GM18499 (cell line): ENCODE results near the gene FBN2.
"Not testable (repeated sequence)": the region's sequence is repeated elsewhere in the genome, so short reads cannot be mapped to it uniquely, and the experiment has no call there.

Experiments
- ATAC-seq: cut with Tn5 transposase; IDR thresholded peaks from one replicate; pipeline ENCODE4 v1.9.1; 2021; ENCODE audit warnings: moderate number of reproducible peaks; ENCODE audit not compliant: insufficient read depth, unreplicated experiment

Gene FBN2

DNA sequence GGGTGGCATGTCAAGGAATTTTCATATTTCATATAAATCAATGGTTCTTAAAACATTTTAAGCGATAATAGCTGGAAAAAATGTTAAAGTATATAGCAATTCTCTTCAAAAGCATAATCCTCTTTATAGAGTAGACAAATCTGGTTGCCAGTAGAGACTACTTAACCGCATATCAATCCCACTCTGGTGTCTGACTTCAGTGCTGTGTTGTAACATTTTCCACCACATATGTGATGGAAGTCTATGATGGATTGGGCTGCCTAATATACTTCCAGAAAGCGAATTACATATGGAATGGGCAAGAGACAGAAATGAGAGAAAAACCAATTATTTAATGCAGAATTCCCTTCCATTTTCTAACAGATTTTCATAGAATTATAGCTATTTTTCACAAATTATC, 54.3 kb downstream of the FBN2 start:
- ATAC-seq, result no peak

DNA sequence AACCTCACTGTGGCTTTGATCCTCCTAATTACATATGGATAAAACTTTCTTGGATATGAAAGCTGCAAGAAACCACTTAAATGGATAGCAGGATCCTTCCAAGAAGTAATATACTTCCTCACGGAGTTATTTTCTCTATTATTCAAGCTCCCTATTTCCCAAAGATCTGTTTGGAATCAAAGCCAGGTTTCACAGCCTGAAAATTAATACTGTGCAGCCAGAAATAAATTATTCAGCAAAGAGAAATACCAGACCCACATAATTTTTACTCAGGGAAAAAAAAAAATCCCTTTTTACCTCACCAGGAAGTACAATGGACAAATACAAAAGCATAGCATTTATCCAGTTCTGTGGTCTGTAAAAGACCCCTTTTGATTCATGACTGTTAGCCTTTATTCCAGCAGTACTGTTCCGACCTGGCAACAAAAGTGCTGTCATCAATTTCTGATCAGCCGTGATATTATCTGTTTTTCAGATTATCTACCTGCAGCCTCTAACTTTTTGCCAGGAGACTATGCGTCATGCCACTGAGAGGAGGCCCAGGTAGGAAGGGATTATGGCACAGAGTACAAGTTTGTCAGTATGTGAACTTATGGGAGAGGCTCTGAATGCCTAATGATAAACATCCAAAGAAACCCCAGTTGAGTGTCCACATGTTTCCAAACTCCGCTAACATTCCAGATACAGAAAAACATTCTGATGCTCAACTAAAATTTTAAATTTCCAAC, 57.0 kb downstream of the FBN2 start:
- no peak for ATAC-seq

DNA sequence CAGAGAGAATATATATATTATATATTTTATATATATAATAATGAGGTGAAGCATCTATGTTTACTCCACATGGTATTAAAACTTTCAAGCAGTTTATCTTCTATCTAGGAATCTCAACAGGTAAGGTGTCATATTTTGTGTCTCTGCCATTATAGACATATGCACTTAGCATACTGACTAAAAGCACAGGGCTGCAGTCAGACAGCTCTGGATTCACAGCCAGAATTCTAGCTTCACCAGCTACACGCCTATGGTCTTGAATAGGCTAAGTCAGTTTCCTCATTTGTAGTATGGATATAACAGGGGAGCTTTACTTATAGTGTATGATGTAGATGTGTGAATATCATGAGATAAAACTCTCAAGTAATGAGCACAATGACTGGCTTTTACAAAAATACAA, 57.9 kb downstream of the FBN2 start:
- no peak for ATAC-seq

DNA sequence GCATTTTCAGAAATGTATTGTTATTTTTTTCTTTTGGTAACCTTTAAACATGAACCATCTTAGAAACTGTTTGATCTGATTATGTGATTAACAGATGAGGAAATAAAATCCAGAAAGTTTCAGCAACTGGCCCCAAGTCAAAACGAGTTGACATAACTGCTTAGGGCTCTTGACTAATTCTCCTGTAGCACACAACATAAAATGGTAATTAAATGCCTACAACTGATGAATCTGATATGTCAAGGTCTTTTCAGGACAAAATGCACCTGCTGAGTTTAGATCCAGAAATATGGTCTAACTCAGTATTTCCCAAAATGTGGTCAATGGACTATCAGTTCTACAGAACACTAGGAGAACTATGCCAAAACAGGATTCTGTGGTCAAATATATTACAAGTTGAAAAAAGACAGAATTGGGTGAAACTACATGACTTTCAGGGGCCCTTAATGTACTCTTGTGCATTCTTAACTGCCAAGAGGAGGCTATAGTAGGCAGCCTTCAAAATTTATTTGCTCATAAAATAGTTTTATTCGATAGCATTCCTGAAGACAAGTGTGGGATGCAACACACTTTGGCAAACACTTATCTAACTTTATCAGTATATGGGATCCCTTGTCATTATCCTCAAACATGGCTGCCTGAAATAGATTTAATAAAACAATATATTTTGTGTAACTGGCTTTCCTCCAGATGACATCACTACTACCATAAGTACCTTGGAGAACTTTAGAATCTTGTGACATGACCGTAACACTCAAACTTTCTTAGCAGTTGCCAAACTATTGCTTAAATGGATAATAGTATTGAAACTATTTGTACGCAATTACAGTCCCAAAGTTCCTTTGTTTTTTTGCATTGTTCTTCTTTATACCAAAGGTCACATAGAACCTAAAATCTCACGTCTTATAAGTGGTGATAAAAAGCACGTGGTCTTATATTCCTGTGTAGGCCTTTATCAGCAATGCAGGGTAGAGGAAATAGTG, 59.4 kb downstream of the FBN2 start:
- no peak for ATAC-seq

DNA sequence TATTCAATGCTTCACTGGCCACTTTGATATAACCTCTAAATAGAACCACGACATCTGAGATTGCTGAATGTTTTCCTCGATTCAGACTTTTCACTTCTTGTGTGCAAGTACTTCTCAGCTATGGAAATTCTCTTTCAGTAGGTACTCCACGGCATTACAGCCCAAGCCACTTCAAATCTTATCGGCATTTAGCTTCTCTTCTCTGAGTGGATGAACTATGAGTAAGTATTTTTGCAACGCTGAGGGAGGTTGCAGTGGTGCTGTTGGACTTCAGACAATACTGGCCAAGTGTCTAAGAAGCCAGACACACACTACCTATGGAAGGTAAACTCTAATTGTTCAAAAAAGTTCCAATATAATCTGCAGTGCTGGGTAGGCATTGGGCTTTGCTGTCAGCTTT, 60.1 kb downstream of the FBN2 start:
- no peak for ATAC-seq

DNA sequence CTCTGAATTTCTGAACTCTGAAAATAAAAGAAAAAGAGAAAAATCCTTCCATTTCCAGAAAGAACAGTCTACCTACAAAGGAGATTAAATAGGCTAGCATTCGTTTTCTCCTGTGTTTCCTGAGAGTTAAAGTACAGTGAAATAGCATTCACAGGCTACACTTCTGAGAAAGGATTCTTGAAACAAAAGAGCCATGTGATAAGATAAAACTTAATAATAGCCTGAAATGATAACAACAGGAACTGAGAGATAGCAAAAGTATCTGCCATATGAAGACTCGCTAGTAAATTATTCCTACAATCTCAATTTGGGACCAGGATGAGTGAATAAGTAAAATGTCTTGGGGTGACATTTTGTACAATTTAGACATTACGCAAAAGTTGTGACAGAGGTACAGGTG, 62.4 kb downstream of the FBN2 start:
- ATAC-seq, result no peak

DNA sequence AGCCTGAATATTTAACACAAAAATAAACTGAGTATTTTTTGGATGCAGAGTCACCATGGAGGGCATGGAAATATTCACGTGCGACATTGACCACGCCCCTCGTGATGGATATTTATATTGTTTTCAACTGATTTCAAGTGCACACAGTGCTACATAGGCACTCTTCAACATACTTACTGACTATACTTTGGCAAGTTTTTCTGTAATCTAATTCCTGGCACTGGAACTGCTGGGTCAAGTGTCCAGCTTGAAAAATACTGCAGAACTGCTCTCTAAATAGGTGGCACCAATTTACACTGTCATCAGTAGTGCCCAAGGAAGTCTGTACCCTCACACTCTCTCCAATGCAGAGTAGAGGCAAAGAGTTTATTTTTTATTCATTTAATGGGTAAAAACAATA, 65.1 kb downstream of the FBN2 start:
- ATAC-seq, result no peak

DNA sequence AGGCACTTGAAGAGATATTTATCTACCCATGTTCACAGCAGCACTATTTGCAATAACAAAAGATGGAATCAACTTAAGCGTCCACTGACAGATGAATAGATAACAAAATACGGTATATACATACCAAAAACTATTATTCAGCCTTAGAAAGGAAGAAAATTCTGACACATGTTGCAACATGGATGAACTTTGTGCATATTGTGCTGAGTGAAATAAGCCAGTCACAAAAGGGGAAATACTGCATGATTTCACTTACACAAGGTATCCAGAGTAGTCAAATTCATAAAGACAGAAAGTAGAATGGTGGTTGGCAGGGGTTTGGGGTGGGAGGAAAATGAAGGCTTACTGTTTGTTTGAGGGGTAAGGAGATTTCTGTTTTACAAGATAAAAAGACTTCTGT, 66.0 kb downstream of the FBN2 start:
- ATAC-seq, result no peak

DNA sequence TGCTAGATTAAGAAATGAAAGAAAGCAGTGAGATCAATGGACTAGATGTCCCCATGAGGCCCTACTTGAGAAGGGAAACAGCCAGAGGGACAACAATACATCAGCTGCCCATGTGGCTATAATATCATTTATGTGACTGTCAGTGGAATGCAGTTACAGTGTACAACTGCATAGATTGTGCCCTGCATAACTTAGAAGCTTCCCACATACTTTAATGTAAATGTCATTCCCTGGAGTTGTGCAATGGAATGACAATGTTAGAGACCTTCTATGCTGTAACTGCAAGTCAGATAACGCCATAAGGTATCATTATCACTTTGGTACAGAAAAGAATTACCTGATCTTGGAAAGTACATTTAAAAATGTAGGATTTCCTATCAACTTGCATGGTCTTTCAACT, 67.4 kb downstream of the FBN2 start:
- no peak for ATAC-seq

DNA sequence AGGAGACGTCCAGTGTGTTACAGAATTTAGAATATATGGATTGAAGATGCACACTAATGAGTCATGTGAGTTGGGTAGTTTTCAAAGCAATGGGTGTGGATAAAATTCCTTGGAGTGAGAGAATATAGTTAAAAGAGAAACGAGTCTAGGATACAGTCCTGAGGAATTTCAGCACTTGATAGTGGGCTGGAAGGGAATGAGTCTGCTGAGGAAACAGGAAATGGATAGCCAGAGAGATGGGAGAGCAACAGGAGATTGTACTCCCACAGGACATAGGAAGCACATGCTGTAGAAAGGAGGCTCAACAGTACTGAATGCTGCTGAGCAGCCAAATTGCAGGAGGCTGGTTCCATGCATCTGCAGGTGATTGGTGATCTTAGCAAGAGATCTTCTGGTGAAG, 68.1 kb downstream of the FBN2 start:
- ATAC-seq, result no peak

DNA sequence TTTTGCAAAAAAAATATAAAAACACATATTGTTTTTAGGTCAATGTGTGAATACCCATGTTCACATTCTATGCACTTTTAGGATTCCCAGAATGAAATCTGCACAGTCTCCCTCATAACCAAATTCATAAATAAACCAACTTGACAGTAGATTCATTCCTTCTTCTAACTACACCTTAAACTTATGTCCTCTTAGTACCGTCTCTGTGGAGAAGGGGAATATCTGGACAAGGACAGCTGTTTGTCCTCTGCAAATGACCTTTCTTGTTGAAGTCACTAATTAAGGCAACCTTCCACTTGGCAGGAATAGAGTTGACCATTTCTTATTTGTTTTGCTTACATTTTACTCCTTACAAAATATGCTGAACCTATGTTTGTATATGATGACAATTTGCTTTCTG, 71.1 kb downstream of the FBN2 start:
- no peak for ATAC-seq

DNA sequence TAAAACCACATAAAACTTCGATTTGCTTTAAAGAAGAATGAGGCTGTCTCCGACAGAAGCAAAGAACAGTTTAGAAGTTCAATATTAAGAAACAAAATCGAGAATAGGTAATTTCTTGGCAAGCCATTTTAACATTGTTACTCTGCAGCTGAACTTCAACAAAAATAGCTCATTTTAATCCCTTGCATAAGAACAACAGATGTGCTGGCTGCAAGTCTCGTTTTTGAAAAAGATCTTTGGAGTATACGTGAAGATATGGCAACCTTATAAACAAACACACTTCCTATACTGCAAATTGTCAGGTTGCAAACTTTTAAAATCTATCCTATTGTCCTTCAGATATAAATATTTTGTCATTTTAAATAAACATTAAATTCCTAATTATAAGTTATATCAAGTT, 71.5 kb downstream of the FBN2 start:
- ATAC-seq, result no peak

DNA sequence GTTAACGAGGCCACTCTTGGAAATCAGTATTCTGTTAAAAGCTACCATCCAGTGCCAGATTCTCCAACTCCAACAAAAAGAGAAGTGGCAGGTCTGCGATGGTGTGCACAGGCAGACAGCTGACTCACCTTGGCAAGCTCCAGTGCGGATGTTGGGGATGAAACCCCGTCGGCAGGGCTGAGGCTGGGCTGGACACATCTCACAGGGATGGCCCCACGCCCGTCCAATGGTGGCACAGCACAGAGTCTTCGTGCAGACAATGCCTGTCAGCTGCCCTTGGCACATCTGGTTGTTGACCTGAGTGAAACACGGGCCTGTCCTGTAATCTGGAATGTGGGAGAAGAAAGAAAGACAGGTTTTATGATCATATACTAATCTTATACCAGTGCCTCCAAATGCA, 73.4 kb downstream of the FBN2 start:
- no peak for ATAC-seq

DNA sequence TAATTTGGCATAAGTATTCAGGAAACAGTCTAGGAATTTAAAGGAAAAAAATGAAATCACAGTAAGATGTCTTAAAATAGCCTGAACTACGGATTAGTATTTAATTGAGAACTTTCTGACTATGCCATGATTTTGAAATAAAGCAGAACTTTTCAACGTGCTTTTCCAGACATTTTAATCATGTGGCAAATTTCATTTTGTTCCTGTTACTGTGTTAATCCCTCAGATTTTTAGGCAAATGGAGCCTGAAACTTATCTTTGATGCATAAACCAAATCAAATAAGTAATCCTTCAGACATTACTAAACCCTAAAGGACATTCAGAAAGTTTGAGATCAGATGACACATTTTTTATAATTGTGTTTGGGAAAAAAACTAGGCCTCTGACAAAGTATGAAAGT, 75.7 kb downstream of the FBN2 start:
- no peak for ATAC-seq

DNA sequence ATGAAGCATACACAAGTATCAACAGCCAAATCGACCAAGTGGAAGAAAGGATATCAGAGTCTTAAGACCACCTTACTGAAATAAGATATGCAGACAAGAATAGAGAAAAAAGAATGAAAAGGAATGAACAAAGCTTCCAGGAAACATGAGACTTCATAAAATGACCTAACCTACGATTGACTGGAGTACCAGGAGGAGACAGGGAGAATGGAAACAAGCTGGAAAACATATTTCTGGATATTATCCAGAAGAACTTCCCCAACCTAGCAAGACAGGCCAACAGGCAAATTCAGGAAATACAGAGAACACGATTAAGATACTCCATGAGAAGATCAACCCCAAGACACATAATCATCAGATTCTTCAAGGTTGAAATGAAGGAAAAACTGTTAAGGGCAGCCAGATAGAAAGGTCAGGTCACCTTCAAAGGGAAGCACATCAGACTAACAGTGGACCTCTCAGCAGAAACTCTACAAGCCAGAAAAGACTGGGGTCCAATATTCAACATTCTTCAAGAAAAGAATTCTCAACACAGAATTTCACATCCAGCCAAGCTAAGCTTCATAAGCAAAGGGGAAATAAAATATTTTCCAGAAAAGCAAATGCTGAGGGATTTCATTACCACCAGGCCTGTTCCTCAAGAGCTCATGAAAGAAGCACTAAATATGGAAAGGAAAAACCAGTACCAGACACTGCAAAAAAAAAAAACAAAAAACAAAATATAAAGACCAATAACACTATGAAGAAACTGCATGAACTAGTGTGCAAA, 80.7 kb downstream of the FBN2 start:
- ATAC-seq, result not testable (repeated sequence)

DNA sequence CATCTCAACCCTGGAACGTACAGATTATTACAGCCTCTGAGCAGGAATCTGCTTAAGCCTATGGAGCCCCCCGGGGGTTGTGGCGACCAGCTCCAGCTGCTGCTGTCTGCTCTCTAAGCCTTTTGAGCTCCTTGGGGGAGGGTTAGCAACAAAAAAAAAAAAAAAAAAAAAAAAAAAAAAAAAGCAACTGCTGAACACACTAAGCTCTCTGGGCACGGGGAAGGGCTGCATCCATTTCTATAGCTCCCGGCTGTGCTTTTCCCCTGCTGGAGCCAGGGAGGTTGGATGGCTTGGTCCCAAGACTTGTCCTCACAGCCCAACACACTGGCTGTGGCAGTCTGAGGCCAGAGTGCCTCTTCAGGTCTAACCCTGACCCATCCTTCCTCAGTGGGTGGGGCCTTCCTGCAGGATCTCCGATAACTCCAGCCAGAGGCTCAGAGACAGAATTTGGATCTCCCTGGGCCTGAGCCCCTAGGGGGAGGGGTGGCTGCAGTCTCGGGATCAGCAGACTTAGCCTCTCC, 82.1 kb downstream of the FBN2 start:
- no peak for ATAC-seq

DNA sequence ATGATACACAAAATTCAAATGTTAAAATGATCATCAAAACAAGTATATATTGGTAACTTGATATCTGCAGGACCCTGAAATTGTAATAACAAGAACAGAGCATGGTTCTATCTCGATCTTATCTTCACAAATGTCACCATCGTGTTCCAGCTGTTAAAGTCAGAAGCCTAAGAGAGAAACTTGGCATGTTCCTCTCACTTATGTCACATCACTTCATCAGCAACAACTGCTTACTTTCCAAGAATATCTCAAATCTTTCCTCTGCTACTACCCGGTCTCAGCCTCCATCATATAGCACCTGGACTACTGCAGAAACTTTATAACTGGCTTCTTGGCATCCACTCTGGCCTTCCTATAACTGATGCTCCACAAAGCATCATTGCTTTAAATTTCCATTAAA, 84.9 kb downstream of the FBN2 start:
- ATAC-seq, result no peak

DNA sequence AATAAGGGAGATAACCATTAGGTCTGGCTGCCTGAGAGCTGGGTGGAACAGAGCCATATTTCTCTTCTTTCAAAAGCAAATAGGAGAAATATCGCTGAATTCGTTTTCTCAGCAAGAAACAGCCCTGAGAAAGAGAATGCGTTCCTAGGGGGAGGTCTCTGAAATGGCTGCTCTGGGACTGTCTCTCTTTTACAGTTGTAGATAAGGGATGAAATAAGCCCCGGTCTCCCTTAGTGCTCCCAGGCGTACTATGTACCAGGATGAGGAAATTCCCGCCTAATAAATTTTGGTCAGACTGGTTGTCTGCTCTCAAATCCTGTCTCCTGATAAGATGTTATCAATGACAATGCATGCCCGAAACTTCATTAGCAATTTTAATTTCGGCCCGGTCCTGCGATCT, 90.8 kb downstream of the FBN2 start:
- ATAC-seq, result not testable (repeated sequence)

DNA sequence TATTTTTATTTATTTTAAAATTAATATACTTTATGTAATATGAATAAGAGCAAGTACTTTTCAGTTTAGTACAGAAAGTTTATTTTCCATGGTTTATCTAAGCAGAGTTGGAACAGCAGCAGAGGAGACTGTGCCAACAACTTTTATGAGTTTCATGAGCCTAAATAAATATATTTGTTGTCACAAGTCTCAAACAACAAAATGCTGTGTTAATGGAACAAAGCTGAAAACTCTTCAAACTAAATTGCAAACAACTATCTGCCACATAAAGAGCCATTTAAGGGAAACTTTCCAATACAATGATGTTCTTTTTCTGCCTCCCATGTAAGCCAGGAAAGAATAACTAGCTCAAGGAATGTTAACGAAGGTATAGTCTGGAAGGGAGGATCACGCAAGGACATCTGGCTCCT, 96.1 kb downstream of the FBN2 start:
- ATAC-seq, result no peak

DNA sequence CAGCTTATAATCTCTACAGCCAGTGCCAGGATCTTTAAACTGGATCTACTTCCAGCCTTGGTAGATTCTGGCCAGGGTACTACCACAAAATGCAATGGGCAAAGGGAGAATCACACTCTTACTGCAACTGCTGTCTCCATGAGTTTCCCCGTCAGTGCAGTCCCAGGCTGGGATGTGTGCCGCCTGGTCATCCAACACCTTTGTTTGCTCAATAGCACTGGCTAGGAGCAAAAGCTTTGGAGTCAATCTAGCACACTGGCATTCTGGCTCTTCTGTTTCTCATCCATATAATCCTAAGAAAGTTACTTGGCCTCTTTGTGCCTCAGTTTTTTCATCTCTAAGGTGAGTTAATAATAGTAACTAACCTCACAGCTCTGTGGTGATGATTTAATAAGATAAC, 96.9 kb downstream of the FBN2 start:
- no peak for ATAC-seq

DNA sequence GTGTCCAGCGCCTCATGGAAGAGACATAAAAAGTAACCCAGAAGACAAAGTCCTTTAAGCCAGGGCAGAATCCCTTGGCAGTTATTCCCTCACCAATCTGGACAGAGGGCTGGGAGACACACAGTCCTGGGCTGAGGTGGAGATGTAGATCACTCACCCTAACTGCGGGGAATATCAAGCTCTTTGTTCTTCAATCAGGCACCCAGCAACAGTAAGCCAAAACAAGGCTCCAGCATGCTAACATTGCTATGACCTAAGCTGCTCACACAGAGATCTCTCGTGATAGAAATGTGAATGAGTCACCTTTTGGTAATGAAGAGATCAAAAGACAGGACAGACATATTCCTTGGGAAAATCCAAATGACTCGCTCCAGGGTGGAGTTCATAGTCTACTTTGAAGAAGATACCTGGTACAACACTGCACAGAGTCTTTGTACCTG, 101.3 kb downstream of the FBN2 start:
- no peak for ATAC-seq
